ENCODE data around the gene MBTD1.

Gene MBTD1

GRCh38 chr17:51144266-51145022 is 115.4 kb downstream of the MBTD1 start:
- no peak for DNase-seq (ENCODE audit: low spot score)

- DNase-seq (ENCODE audit: low spot score): no peak
These were observed 117.3 kb downstream of the MBTD1 start for GRCh38 chr17:51142597-51142996.

- no peak for DNase-seq (ENCODE audit: low spot score)
These were observed 123.9 kb downstream of the MBTD1 start for GRCh38 chr17:51135956-51136355.

- DNase-seq (ENCODE audit: low spot score): no peak
These were observed 126.5 kb downstream of the MBTD1 start for GRCh38 chr17:51133365-51133764.

- DNase-seq (ENCODE audit: low spot score): peak; percentile 33
These were observed 126.9 kb downstream of the MBTD1 start for GRCh38 chr17:51132964-51133319.

GRCh38 chr17:51128076-51128475 is 131.8 kb downstream of the MBTD1 start:
- no peak for DNase-seq (ENCODE audit: low spot score)

Measured in kidney capillary endothelial cell (primary cell).